WI38 (cell line): ENCODE data around the gene OPN1MW2.
"Not testable (repeated sequence)": the region's sequence is repeated elsewhere in the genome, so short reads cannot be mapped to it uniquely, and the experiment has no call there.

Source experiments
- H3K4me3 ChIP-seq: 2 replicates; pipeline ENCODE4 v1.5.1; 2011; ENCODE audit warnings: low read depth, mild to moderate bottlenecking, control low read depth, low read length

OPN1MW2 gene

DNA sequence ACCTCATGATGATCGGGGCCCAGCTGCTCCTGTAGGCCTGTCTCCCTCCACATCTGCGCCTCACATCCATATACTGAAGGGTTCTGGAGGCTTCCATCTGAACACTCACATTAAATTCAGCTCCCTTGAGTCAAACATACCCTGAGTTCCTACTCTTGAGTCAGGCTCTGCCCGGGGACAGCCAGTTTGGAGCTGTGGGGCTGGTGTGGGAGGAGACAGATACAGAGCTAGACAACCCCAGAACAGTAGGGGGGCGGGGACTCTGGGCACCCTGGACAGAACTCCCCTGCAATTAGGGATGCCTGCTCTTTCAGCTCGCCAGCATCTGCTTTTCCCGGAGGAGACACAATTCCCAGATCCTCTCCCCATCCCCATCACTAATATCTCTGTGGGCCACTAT, 43.5 kb downstream of the OPN1MW2 start:
- H3K4me3 ChIP-seq: not testable (repeated sequence)

DNA sequence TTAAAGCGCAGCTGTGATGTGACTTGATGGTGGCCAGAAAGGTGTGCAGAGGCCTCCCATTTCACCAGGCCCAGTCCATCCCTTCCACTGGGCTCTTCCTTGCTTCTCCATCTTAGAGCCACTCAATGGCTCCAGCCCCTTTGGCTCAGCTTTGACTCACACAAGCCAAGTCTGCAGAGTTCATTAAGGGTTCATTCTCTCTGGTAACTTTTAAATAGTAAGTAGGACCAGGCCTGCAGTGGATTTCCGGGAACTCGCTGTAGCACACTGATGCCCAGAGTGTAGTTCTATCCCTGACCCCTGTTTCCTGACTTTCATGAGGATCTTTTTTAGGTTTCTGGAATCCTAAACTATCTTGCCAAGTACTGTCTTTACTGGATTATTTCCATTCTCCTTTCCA, 49.7 kb downstream of the OPN1MW2 start:
- not testable (repeated sequence) for H3K4me3 ChIP-seq
